GM12873 (cell line): ENCODE data around the gene SH3GL1.

Experiments used
- TF ChIP-seq, protein P1 (sequence below): IDR thresholded peaks from 2 replicates; pipeline ENCODE4 v1.5.1; 2012; ENCODE audit warnings: low read depth, mild to moderate bottlenecking, moderate library complexity, low read length, control low read depth; ENCODE audit not compliant: insufficient read depth; ENCODE audit errors: missing control alignments

SH3GL1 gene

DNA sequence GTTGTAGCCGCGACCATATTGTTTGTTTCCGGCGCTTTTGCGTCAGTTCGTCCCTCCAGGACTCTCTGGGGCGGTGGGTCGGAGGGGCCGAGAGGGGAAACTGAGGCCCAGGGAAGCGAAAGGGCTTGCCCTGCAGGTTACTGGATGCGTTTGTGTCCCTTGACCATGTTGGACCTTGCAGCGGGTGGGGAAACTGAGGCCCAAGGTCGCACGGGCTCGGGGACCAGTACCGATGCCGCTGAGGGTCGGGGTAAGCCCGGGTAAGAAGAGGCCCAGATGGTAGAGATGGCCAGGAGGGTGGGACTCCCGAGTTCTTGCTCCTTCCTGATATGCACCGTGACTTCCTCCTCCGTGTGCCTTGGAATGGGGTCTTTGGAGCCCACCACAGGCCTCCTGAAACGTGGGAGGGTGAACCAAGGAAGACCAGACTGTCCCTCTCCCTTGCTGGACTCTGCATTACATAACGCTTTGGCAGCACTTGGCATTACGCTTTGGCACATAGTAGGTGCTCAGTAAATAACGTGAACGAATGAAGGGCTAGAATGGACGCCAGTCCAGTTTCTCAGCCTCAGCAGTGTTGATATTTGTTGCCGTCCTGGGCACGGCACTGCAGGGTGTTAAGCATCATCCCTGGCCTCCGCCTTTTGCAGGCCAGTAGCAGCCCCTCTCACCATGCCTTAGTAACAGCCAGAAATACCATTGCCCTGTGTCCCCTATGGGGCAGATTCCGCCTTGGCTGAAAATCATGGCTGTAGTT is 2.8 kb upstream of the SH3GL1 start:
- TF ChIP-seq, protein P1, sequence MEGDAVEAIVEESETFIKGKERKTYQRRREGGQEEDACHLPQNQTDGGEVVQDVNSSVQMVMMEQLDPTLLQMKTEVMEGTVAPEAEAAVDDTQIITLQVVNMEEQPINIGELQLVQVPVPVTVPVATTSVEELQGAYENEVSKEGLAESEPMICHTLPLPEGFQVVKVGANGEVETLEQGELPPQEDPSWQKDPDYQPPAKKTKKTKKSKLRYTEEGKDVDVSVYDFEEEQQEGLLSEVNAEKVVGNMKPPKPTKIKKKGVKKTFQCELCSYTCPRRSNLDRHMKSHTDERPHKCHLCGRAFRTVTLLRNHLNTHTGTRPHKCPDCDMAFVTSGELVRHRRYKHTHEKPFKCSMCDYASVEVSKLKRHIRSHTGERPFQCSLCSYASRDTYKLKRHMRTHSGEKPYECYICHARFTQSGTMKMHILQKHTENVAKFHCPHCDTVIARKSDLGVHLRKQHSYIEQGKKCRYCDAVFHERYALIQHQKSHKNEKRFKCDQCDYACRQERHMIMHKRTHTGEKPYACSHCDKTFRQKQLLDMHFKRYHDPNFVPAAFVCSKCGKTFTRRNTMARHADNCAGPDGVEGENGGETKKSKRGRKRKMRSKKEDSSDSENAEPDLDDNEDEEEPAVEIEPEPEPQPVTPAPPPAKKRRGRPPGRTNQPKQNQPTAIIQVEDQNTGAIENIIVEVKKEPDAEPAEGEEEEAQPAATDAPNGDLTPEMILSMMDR = no peak

GRCh38 chr19:4402171-4403004 is 2.0 kb upstream of the SH3GL1 start, which contains the start of gene CHAF1A:
Gene CHAF1A, plus strand, starts transcription at chr19:4402640. Its CDS starts 123 bp downstream, at chr19:4402763.
- TF ChIP-seq, protein P1 = no peak

DNA sequence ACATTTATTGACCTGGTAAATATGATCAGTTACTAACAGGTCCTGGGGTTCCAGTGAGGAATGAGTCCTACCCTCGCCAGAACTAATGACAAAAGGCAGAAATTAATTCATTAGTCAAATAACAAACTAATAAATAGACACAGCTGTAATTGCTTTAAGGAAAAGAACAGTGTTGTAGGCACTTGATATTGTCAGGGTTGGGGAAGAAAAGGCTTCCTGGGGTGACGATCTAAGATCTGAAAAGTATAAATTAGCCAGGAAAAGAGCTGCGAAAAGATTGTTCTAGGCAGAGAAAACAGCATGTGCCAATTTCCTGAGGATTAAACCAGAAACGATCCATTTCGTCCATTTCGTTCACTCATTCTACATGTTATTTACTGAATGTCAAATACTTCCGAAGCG is 1.4 kb upstream of the SH3GL1 start:
- TF ChIP-seq, protein P1 = no peak

- TF ChIP-seq, protein P1 = no peak
Observed at GRCh38 chr19:4399812-4400134, 574 bp downstream of the SH3GL1 start.

DNA sequence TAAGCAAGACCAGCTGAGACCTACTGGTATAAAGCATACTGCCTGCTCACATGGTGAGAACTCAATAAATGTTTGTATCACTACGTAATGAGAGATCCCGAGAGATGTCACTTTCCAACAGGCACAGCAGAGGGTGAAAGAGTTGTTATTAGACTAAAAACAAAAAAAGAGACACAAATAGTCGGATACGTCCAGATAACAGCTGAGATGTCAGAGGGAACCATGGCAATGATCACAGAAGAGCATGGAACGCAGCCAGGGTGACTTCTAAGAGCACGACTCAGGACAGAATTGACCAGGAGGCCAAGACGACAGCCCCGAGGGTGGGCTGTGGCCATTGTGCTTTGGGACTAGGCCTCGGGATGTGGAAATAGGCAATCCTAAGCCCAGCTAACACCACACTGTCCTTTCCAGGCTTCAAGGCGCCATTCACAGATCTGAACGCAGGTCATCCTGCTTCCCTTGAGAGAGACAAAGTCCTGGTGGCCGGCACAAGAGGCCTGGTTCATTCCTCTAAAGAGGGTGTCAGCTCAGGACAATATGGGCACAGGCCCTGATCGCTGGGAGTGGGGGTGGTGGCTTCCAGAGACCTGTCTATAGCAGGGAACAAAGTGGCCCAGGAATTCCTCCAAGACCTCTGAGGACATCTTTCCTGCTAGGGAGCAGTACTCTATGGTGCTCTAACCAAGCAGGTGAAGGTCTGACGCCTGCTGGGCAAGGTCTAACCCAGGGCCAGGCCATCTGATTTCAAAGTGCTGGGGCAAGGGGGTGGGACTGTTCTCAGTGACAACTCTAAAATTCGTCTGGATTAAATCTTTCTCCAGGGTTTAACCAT is 3.2 kb downstream of the SH3GL1 start:
- TF ChIP-seq, protein P1 = no peak

DNA sequence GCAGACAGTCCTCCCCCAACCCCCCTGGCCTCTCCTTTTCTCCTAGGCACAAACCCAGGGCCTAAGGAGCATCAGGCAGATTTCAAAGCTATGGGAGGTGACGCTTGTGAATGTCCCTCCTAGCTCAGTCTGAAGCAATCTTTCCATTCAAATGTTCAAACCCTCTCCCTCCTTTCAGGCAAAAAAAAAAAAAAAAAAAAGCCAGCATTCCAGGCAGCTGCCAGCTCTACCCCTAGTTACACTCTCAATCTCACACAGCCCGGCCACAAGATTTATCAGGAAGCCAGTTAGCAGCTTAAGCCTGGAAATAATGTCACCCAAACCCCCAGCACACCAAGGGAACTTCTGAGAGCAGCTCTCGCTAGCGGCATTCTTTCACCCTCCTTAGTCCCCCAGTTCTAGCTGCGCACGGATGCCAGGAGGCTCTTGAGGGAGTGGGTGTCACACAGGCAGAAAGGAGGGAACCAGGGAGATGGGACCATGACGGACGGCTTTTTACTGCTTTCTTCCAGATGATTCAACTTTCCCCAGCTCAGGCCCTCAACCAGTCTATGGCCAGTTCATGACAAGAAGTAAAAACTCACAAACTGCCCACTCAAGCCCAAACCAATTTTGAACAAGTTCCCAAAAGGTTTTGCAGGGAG is 6.3 kb downstream of the SH3GL1 start:
- TF ChIP-seq, protein P1 = no peak
